ENCODE data around the gene CAD.
"Not testable (repeated sequence)": the region's sequence is repeated elsewhere in the genome, so short reads cannot be mapped to it uniquely, and the experiment has no call there.

CAD gene

GRCh38 chr2:27261241-27261925, 44.2 kb downstream of the CAD start:
- DNase-seq = no peak

GRCh38 chr2:27261926-27262298, 44.7 kb downstream of the CAD start:
- DNase-seq = no peak

GRCh38 chr2:27262379-27263286, 45.5 kb downstream of the CAD start, which contains the start of gene SLC30A3:
TSS of gene SLC30A3 (minus strand) at chr2:27263047. CDS start at chr2:27262906, 141 bp downstream.
- peak; percentile 38 for DNase-seq

DNA sequence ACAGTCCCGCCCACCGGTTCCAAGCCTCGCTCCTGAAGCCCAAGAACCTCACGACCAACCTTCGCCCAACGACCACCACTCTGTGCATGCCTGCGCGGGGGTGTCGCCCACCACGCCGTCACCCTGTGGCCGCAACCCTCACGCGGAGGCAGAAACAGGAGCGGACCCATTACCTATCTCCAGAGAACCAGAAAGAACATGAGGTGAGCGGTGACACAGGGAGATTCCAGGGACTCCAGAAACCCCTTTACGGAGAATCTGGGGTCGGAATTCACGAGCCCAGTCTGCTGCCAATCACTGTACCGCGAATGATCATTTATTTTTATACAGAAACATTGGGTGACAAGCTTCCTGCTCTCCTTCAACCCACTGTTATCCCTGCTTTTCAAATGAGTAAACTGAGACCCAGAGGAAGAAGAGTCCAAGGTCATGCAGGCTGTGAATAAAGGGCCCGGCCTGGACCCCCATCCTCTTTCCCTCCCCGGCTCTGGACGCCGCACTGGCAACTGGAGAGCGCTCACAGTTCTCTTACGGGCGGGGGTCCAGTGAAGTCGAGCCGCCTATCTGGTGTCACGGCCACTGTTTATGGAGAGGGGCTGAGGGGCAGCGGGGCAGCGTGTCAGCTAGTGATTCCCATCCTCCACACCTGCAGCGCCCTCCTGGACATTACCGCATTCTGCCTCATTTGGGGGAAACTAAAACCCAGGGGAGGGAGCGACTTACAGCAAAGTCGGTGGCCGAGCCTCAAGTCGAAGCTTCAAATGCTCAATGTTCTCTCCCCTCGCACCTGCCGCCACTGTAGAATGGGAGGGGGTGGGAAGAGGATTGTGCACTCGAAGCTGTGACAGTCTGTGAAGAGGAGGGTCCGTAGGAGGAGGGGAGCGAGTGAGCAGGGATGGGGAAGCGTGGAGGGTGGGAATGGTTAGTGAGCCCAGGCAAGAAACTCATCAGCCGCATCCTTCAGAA, 46.4 kb downstream of the CAD start:
- no peak for DNase-seq

GRCh38 chr2:27264253-27264752, 47.1 kb downstream of the CAD start:
- DNase-seq = no peak

GRCh38 chr2:27264753-27265535, 47.8 kb downstream of the CAD start:
- peak; percentile 51 for DNase-seq

DNA sequence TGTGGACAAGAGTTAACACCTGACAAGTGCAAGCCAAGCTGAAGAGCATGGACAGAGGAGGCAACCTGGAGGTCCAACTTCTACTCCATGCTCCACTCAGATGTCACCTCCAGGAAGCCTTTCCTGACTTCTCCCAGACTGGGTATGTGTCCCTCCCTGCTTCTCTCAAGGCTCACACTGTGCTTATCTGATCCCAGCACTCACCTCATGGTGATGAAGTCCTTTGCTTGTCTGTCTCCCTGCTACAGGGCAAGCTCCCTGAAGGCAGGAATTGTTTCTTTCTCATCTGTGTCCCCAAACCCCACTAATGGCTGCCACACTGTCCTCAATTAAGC, 48.3 kb downstream of the CAD start:
- DNase-seq = no peak

- not testable (repeated sequence) for DNase-seq
These were observed 51.1 kb downstream of the CAD start for GRCh38 chr2:27268296-27268695.

- no peak for DNase-seq
These were observed 53.0 kb downstream of the CAD start for GRCh38 chr2:27270131-27270530.

- DNase-seq = no peak
These were observed 53.5 kb downstream of the CAD start for GRCh38 chr2:27270670-27271069.

DNA sequence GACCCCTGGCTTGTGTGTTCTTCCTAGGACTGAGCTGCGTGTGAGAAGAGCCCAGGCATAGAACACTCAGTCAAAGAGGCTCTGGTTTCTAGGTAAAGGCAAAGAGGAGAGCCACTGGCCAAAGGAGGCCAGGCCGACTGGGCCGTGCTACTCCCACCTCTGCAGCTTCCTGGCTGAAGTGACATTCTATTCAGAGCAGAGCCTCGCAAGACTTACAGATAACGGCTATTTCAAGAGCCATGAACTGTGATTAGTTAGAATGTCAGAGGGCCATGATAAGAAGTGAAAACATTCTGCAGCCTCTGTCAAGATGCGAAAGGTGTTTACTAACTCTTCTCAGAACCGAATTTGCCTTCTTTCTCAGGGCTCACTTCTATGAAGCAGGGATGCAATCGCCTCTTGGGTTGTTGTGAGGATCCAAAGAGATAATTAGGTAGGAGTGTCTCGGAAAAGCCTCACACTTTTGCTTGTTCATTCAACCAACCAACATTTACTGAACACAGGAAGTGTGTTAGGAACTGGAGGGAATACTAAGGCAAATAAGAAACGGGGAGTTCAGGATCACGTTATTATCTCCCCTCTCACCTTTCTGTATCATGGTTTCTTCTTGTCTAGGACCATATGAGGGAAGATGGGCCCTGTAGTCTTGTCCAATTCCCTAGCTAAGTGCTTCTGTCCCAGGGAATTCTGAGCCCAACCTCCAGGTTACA, 54.6 kb downstream of the CAD start:
- DNase-seq = no peak

- not testable (repeated sequence) for DNase-seq
These were observed 55.7 kb downstream of the CAD start for GRCh38 chr2:27272537-27273522.

DNA sequence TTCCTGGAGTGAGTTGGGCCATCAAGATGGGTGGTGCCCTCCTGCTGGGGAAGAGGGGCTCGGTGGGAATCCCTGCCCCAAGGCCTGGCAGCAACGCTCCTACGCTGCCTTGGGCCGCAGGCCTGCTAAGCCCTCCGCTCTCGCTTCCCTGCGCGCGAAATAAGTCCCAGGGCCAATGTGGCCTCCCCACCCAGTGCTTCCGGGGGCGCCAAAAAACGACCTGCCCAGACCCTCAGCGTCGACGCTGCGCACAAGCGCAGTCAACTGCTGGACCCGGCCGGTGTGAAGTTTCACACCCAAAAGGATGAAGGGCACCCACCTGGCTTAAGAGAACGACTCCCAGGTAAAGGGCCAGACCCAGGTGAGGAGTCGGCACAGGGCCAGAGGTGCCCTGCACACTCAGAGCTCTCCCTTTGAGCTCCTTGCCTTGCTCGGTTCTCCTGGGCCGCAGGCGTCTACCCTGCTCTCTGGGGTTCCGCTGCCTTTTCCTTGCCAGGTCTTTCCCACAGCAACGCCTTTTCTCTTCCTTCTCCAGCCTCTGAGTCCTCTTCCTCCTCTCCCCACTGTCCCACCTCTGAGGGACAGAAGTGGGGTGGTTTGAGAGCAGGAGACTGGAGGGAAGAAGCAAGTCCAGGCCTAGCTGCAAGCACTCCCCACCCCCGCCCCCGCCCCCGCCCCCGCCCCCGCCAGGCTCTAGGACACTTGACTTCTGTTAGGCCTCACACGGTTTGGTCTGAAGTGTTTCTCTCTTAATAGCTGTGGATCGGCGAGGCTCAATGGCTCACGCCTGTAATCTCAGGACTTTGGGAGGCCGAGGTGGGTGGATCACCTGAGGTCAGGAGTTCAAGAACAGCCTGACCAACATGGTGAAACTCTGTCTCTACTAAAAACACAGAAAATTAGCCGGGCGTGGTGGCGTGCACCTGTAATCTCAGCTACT, 58.3 kb downstream of the CAD start, which contains the start of gene DNAJC5G:
Gene DNAJC5G, plus strand, starts transcription at position 223 of the 940 bp plus-strand sequence. CDS start 1,296 bp downstream, outside the sequence.
- DNase-seq = no peak

DNA sequence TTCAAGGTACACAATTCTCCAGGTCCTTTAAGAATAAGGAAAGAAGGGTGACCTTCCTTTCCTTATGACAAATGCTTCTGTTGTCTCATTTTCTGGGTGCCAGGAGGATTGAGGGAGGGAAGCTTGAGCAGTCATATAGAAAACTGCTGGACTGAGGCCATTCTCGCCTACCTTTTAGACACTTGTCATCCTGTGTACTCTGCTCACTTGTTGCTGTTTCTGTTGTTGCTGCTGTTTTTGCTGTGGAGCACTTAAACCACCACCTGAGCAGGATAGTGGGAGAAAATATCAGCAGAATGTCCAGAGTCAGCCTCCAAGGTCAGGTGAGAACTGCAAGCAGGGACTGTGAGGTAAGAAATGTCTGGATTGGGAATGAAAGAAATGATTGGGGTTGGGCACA, 60.8 kb downstream of the CAD start:
- no peak for DNase-seq

GRCh38 chr2:27280826-27281225, 63.7 kb downstream of the CAD start:
- no peak for DNase-seq

DNA sequence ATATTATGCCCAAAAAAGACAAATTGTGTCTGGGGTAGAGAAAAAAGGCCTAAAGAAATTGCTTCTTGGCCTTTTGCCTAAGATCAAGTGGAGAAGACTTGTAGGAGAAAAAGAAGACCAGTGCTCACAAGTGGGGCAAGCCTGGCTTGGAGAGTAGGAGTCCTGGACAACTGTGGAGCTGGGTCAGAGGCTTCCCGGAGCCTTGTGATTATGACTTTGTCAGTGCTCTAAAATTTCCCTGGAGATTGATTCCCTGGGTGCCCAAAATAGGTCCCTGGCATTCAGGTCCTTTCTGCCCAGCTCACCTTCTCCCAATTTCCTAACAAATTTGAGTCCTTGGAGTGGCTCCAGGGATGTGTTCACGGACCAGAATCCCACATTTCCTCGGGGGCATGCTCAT, 64.3 kb downstream of the CAD start:
- DNase-seq = no peak

- DNase-seq = no peak
These were observed 64.8 kb downstream of the CAD start, which contains the start of gene TRIM54 for GRCh38 chr2:27281855-27282559. TSS of gene TRIM54 (plus strand) at chr2:27282429. CDS start at chr2:27282732, 303 bp downstream.

- no peak for DNase-seq
These were observed 65.7 kb downstream of the CAD start for GRCh38 chr2:27282892-27283291.
